NCI-H2227 (cell line): ENCODE measurements around the gene SKIDA1.

Experiments used
- DNase-seq: peaks from one replicate; lab custom pipeline; 2025; ENCODE audit not compliant: unreplicated experiment; lab: John Stamatoyannopoulos, UW

Gene SKIDA1

GRCh38 chr10:21502348-21502740, 23.1 kb downstream of the SKIDA1 start:
- no peak for DNase-seq

- no peak for DNase-seq
These were observed 23.6 kb downstream of the SKIDA1 start for GRCh38 chr10:21501731-21502347.

- no peak for DNase-seq
These were observed 24.4 kb downstream of the SKIDA1 start for GRCh38 chr10:21501091-21501490.

GRCh38 chr10:21500578-21500910, 24.9 kb downstream of the SKIDA1 start:
- DNase-seq, result no peak

- DNase-seq, result no peak
These were observed 25.5 kb downstream of the SKIDA1 start for GRCh38 chr10:21499701-21500577.

- no peak for DNase-seq
These were observed 26.5 kb downstream of the SKIDA1 start for GRCh38 chr10:21498986-21499385.

- DNase-seq, result no peak
These were observed 27.1 kb downstream of the SKIDA1 start for GRCh38 chr10:21498377-21498776.

GRCh38 chr10:21497177-21497807, 28.2 kb downstream of the SKIDA1 start:
- DNase-seq, result peak; percentile 88

GRCh38 chr10:21496343-21497176, 28.9 kb downstream of the SKIDA1 start:
- DNase-seq, result peak; percentile 65

- DNase-seq, result peak; percentile 89
These were observed 29.6 kb downstream of the SKIDA1 start for GRCh38 chr10:21495752-21496342.

GRCh38 chr10:21495002-21495751, 30.3 kb downstream of the SKIDA1 start:
- DNase-seq, result no peak

GRCh38 chr10:21494191-21495001, 31.1 kb downstream of the SKIDA1 start:
- DNase-seq, result peak; percentile 35

- no peak for DNase-seq
These were observed 31.7 kb downstream of the SKIDA1 start for GRCh38 chr10:21493784-21494183.

- DNase-seq, result no peak
These were observed 33.1 kb downstream of the SKIDA1 start for GRCh38 chr10:21492421-21492820.

GRCh38 chr10:21490711-21491105, 34.8 kb downstream of the SKIDA1 start:
- DNase-seq, result no peak

- DNase-seq, result no peak
These were observed 35.3 kb downstream of the SKIDA1 start for GRCh38 chr10:21490028-21490710.

GRCh38 chr10:21488957-21489446, 36.5 kb downstream of the SKIDA1 start:
- no peak for DNase-seq

- no peak for DNase-seq
These were observed 37.1 kb downstream of the SKIDA1 start for GRCh38 chr10:21488246-21488956.
